Lung (tissue), 12 donors: Measurements from ENCODE around the gene RERE. TPM values are rescaled to one million over a fixed set of nuclear protein-coding genes. Genes with fewer than 3 reads are reported as not detected.

Source experiments
- ATAC-seq: fragments of 200-7000 bp; cut with Tn5 transposase; one replicate; pipeline ENCODE4 v1.9.1; 2020; ENCODE audit warnings: moderate number of reproducible peaks; ENCODE audit not compliant: insufficient read depth, low FRiP score
- DNase-seq, 3 donors: peaks; one replicate each; pipeline ENCODE4 v3.0.0-alpha.2; 2013 to 2017
- H3K27ac ChIP-seq, 2 donors: one replicate each; pipeline ENCODE4 v1.5.1; 2013; ENCODE audit warnings: mild to moderate bottlenecking in 2 of 2, moderate library complexity in 2 of 2, control low read depth in 1 of 2, inconsistent platforms in 1 of 2, low read depth in 1 of 2, low read length in 1 of 2
- H3K27me3 ChIP-seq, 3 donors: one replicate each; pipeline ENCODE4 v1.5.1; 2013; ENCODE audit warnings: low read length in 2 of 3; ENCODE audit not compliant: control insufficient read depth in 3 of 3, insufficient read depth in 3 of 3
- H3K36me3 ChIP-seq, 4 donors: one replicate each; pipeline ENCODE4 v1.5.1; 2013; ENCODE audit warnings: low read length in 4 of 4, mild to moderate bottlenecking in 1 of 4, moderate library complexity in 1 of 4; ENCODE audit not compliant: control insufficient read depth in 4 of 4, insufficient read depth in 4 of 4
- H3K4me1 ChIP-seq, 5 donors: one replicate each; pipeline ENCODE4 v1.5.1; 2013; ENCODE audit warnings: low read length in 5 of 5, mild to moderate bottlenecking in 2 of 5, moderate library complexity in 1 of 5; ENCODE audit not compliant: control insufficient read depth in 5 of 5, insufficient read depth in 5 of 5
- H3K4me3 ChIP-seq: one replicate; pipeline ENCODE4 v1.5.1; 2013; ENCODE audit warnings: mild to moderate bottlenecking, control low read depth, moderate library complexity
- H3K9ac ChIP-seq, 2 donors: one replicate each; pipeline ENCODE4 v1.5.1; 2013; ENCODE audit warnings: low read length in 2 of 2, control low read depth in 1 of 2; ENCODE audit not compliant: insufficient read depth in 1 of 2
- H3K9me3 ChIP-seq, 4 donors: one replicate each; pipeline ENCODE4 v1.5.1; 2013; ENCODE audit warnings: low read length in 3 of 4, mild to moderate bottlenecking in 1 of 4, moderate library complexity in 1 of 4; ENCODE audit not compliant: control insufficient read depth in 4 of 4, insufficient read depth in 3 of 4
- CTCF ChIP-seq: IDR thresholded peaks from 2 replicates; pipeline ENCODE4 v1.5.1; 2012; ENCODE audit warnings: mild to moderate bottlenecking; ENCODE audit errors: control extremely low read depth, extremely low read depth
- WGBS, 2 donors: extraction: QIAGEN DNeasy Blood & Tissue Kit; methylation state at CpG; one replicate each; pipeline ENCODE4 v1.1.7; 2013; 5-methylcytosine and 5-hydroxymethylcytosine counted together
- polyA plus RNA-seq, 2 donors: library from polyadenylated mRNA; stranded (reverse); fragments of 200-250 nt; gene quantifications; one replicate each; pipeline ENCODE4 v1.2.1, GENCODE V29; 2013
- total RNA-seq, 2 donors: library from RNA; depleted of rRNA in 1 of 2; stranded (reverse); fragments of >200 nt in 1 of 2; gene quantifications; one replicate each; pipeline ENCODE4 v1.2.1, GENCODE V29; 2014 to 2021
- donor health status: control.
- donor health status: control.
- donor health status: Bipolar disorder and iron deficiency.
- donor health status: healthy.
- donor health status: DM: yes; HTN: yes; CAD: no.

The RERE gene
- total and polyA plus RNA-seq, 4 donors, result 21.7 to 207 (median 57.5) TPM

GRCh38 chr1:8702850-8703810 is 114.3 kb downstream of the RERE start:
- WGBS, 2 donors, result 1% methylated on average over 88 of the region's 88 CpGs
- Histone ChIP-seq H3K27ac (peak overlapping the region; percentile 89), H3K9ac (peak overlapping the region in 1 of 2 donors; percentile 89), H3K27me3 (no peaks in the 10 kb centered on the region), H3K4me1 (peaks cover 4 to 53% (median 23%) of the 10 kb centered on the region in 5 donors), H3K9me3 (no peaks in the 10 kb centered on the region), H3K36me3 (no peaks in the 10 kb centered on the region), H3K4me3 (peak overlapping the region; percentile 42)
- peak; percentile 95 to 97 (median 96) for DNase-seq
- TF ChIP-seq CTCF, result no peak
- peak; percentile 90 for ATAC-seq

- H3K9me3 ChIP-seq, result no peaks in the 10 kb centered on the region
- H3K4me3 ChIP-seq, result peak overlapping the region; percentile 42
- H3K27me3 ChIP-seq, result no peaks in the 10 kb centered on the region
- WGBS, 2 donors, result 6 to 9% methylated on average over 7 of the region's 7 CpGs
- DNase-seq, result no peak
- no peak for ATAC-seq
- no peak for TF ChIP-seq CTCF
- H3K4me1 ChIP-seq, result peaks cover 4 to 52% (median 23%) of the 10 kb centered on the region in 5 donors
- peak overlapping the region; percentile 38 to 89 for H3K9ac ChIP-seq
- peak overlapping the region; percentile 89 for H3K27ac ChIP-seq
- H3K36me3 ChIP-seq, result no peaks in the 10 kb centered on the region
Observed at GRCh38 chr1:8702472-8702849, 115.0 kb downstream of the RERE start.

GRCh38 chr1:8701794-8702471 is 115.5 kb downstream of the RERE start:
- peak; percentile 21 for ATAC-seq
- Histone ChIP-seq H3K4me3 (no peak overlapping the region), H3K27ac (peak overlapping the region; percentile 70 to 78)

More at GRCh38 chr1:8701794-8702471, 115.5 kb downstream of the RERE start:
- WGBS, 2 donors, result 10 to 12% methylated on average over 7 of the region's 7 CpGs
- H3K9ac ChIP-seq, result peak overlapping the region; percentile 38 to 89
- peaks cover 4 to 47% (median 18%) of the 10 kb centered on the region in 5 donors for H3K4me1 ChIP-seq
- no peaks in the 10 kb centered on the region for H3K27me3 ChIP-seq
- H3K36me3 ChIP-seq, result no peaks in the 10 kb centered on the region
- H3K9me3 ChIP-seq, result no peaks in the 10 kb centered on the region
- TF ChIP-seq CTCF, result no peak
- peak; percentile 45 to 76 (median 75) for DNase-seq
